Thyroid gland (tissue), 4 donors: ENCODE results near the gene PBX1.

Experiments
- CTCF ChIP-seq, 6 experiments: fragments of 200-600 bp in 3 of 6; fragments of 450-650 bp in 3 of 6; sonication (generic) in 3 of 6; IDR thresholded peaks; one replicate each; pipeline ENCODE4 v1.5.1; 2016 to 2019; ENCODE audit warnings: antibody characterized with exemption in 6 of 6, mild to moderate bottlenecking in 2 of 6, inconsistent platforms in 1 of 6, moderate library complexity in 1 of 6
- POLR2A ChIP-seq, 2 donors: fragments of 450-650 bp; IDR thresholded peaks; one replicate each; pipeline ENCODE4 v1.6.1; 2017; ENCODE audit warnings: antibody characterized with exemption in 2 of 2, mild to moderate bottlenecking in 2 of 2, moderate library complexity in 1 of 2

GRCh38 chr1:164880199-164880598 lies 321.2 kb downstream of the PBX1 start:
- TF ChIP-seq CTCF (IDR thresholded peaks at IDR 0.05) = no peak
- no peak for TF ChIP-seq POLR2A (IDR thresholded peaks at IDR 0.05)
